CD14-positive monocyte (primary cell): ENCODE measurements around the gene LZIC. TPM values are rescaled to one million over a fixed set of nuclear protein-coding genes. Genes with fewer than 3 reads are reported as not detected.

Experiments
- DNase-seq, 3 donors: peaks; one replicate each; pipeline ENCODE4 v3.0.0-alpha.2; 2011 to 2022
- H2AFZ ChIP-seq: 2 replicates; pipeline ENCODE4 v1.6.0; 2012; ENCODE audit warnings: mild to moderate bottlenecking, low read depth, low read length, inconsistent platforms; ENCODE audit not compliant: insufficient read depth, poor library complexity, severe bottlenecking
- H3K27ac ChIP-seq, 2 donors: 1 replicate in 1 of 2; 2 replicates in 1 of 2; pipeline ENCODE4 v1.5.1; 2012 to 2013; ENCODE audit warnings: low read length in 2 of 2, control low read depth in 1 of 2, inconsistent platforms in 1 of 2, low read depth in 1 of 2, mild to moderate bottlenecking in 1 of 2
- H3K27me3 ChIP-seq, 2 donors: one replicate each; pipeline versions ENCODE4 v1.6.0 to v1.6.1; 2011 to 2013; ENCODE audit warnings: low read length in 2 of 2; ENCODE audit not compliant: control insufficient read depth in 2 of 2, insufficient read depth in 2 of 2
- H3K36me3 ChIP-seq, 2 donors: replicated peaks in 1 of 2; 1 replicate in 1 of 2; 2 replicates in 1 of 2; pipeline versions ENCODE4 v1.5.1 to v1.6.1; 2012 to 2013; ENCODE audit warnings: low read length in 2 of 2, control low read depth in 1 of 2, inconsistent platforms in 1 of 2, mild to moderate bottlenecking in 1 of 2; ENCODE audit not compliant: insufficient read depth in 2 of 2, control insufficient read depth in 1 of 2
- H3K4me1 ChIP-seq, 2 donors: 1 replicate in 1 of 2; 2 replicates in 1 of 2; pipeline versions ENCODE4 v1.5.1 to v1.6.1; 2012 to 2013; ENCODE audit warnings: low read length in 2 of 2, control low read depth in 1 of 2, inconsistent platforms in 1 of 2, mild to moderate bottlenecking in 1 of 2, moderate library complexity in 1 of 2; ENCODE audit not compliant: insufficient read depth in 2 of 2, control insufficient read depth in 1 of 2
- H3K4me2 ChIP-seq: replicated peaks from 2 replicates; pipeline ENCODE3; 2012; ENCODE audit warnings: low read length, moderate library complexity, mild to moderate bottlenecking; ENCODE audit not compliant: poor library complexity, severe bottlenecking; ENCODE audit errors: extremely low read depth
- H3K4me3 ChIP-seq, 3 experiments: fragments of 200-600 bp in 1 of 3; sonication (generic) in 1 of 3; replicated peaks in 1 of 3; 1 replicate in 2 of 3; 2 replicates in 1 of 3; pipeline ENCODE4 v1.5.1; 2011 to 2013; ENCODE audit warnings: low read length in 3 of 3, mild to moderate bottlenecking in 3 of 3, control low read depth in 2 of 3, low read depth in 2 of 3, inconsistent platforms in 1 of 3, moderate library complexity in 1 of 3
- H3K79me2 ChIP-seq: 2 replicates; pipeline ENCODE4 v1.6.0; 2012; ENCODE audit warnings: mild to moderate bottlenecking, control low read depth, inconsistent platforms, low read length, moderate library complexity; ENCODE audit not compliant: insufficient read depth
- H3K9ac ChIP-seq: 2 replicates; pipeline ENCODE4 v1.6.0; 2017; ENCODE audit warnings: low read length, mild to moderate bottlenecking; ENCODE audit not compliant: insufficient read depth, poor library complexity, severe bottlenecking
- H3K9me3 ChIP-seq, 2 donors: replicated peaks in 1 of 2; 1 replicate in 1 of 2; 2 replicates in 1 of 2; pipeline versions ENCODE4 v1.5.1 to v1.6.1; 2012 to 2013; ENCODE audit warnings: low read length in 2 of 2, control low read depth in 1 of 2; ENCODE audit not compliant: control insufficient read depth in 1 of 2, insufficient read depth in 1 of 2
- H4K20me1 ChIP-seq: 2 replicates; pipeline ENCODE4 v1.6.0; 2012; ENCODE audit warnings: mild to moderate bottlenecking, low read length, control low read depth, moderate library complexity; ENCODE audit not compliant: insufficient read depth
- H3K27ac Mint-ChIP-seq, 7 donors: one replicate each; pipeline ENCODE4 v1.8.0; 2020; ENCODE audit warnings: mild to moderate bottlenecking in 7 of 7, mixed read lengths in 7 of 7, moderate library complexity in 6 of 7, inconsistent platforms in 2 of 7
- H3K27me3 Mint-ChIP-seq, 3 donors: one replicate each; pipeline ENCODE4 v1.8.0; 2021 to 2022; ENCODE audit warnings: low read depth in 3 of 3, mild to moderate bottlenecking in 3 of 3, mixed read lengths in 3 of 3, moderate library complexity in 3 of 3, inconsistent platforms in 1 of 3
- H3K36me3 Mint-ChIP-seq, 2 donors: one replicate each; pipeline ENCODE4 v1.8.0; 2020; ENCODE audit warnings: mixed read lengths in 2 of 2, inconsistent platforms in 1 of 2, mild to moderate bottlenecking in 1 of 2
- H3K4me1 Mint-ChIP-seq: one replicate; pipeline ENCODE4 v1.8.0; 2020; ENCODE audit warnings: mild to moderate bottlenecking, mixed read lengths
- H3K4me3 Mint-ChIP-seq, 2 donors: one replicate each; pipeline ENCODE4 v1.8.0; 2020; ENCODE audit warnings: mild to moderate bottlenecking in 2 of 2, mixed read lengths in 2 of 2, moderate library complexity in 1 of 2
- H3K9me3 Mint-ChIP-seq, 7 donors: one replicate each; pipeline ENCODE4 v1.8.0; 2020 to 2022; ENCODE audit warnings: mixed read lengths in 7 of 7, mild to moderate bottlenecking in 6 of 7, moderate library complexity in 6 of 7, inconsistent platforms in 2 of 7
- CTCF ChIP-seq: fragments of 200-600 bp; IDR thresholded peaks from one replicate; pipeline ENCODE4 v1.8.0; 2022; ENCODE audit warnings: antibody characterized with exemption, mild to moderate bottlenecking
- WGBS: methylation state at CpG from one replicate; pipeline ENCODE4 v1.1.5; 2013; ENCODE audit warnings: missing lambda C conversion rate; ENCODE audit not compliant: insufficient coverage; 5-methylcytosine and 5-hydroxymethylcytosine counted together
- intact Hi-C, 2 donors: fragments of 100-400 bp; cut with micrococcal nuclease; formaldehyde crosslinking; loops; one replicate each; pipeline versions ENCODE4 v1.15.0 to v1.15.1; 2023
- polyA plus RNA-seq, 3 donors: library from polyadenylated mRNA; depleted of rRNA in 1 of 3; unstranded in 2 of 3; stranded (reverse) in 1 of 3; fragments of 300-500 nt in 2 of 3; fragments of >200 nt in 1 of 3; fragmentation: Illumina TruSeq in 2 of 3; gene quantifications; 1 replicate in 2 of 3; 2 replicates in 1 of 3; pipeline ENCODE4 v1.2.3, GENCODE V29; 2012 to 2021

Gene LZIC
- polyA plus RNA-seq, 3 donors, result 11.1 to 32.9 (median 28.2) TPM

GRCh38 chr1:9985001-9985400, 41.8 kb upstream of the LZIC start:
- DNase-seq, result no peak
- Mint-ChIP-seq H3K4me3 (no peak overlapping the region), H3K36me3 (peaks cover 37 to 71% of the 10 kb centered on the region in 2 donors), H3K27ac (no peak overlapping the region), H3K27me3 (peaks cover 0 to 2% (median 0%) of the 10 kb centered on the region in 3 donors), H3K9me3 (no peaks in the 10 kb centered on the region), H3K4me1 (peaks cover 14% of the 10 kb centered on the region)
- Histone ChIP-seq H4K20me1 (no peaks in the 10 kb centered on the region), H3K36me3 (peaks cover 20 to 59% of the 10 kb centered on the region in 2 donors), H3K27ac (no peak overlapping the region), H2AFZ (no peak overlapping the region), H3K4me2 (no peak overlapping the region), H3K9me3 (no peaks in the 10 kb centered on the region), H3K4me3 (no peak overlapping the region), H3K4me1 (peaks cover 12 to 15% of the 10 kb centered on the region in 2 donors), H3K79me2 (no peaks in the 10 kb centered on the region), H3K27me3 (no peaks in the 10 kb centered on the region), H3K9ac (no peak overlapping the region)
- 100% methylated on average over 3 of the region's 6 CpGs for WGBS
- no peak for TF ChIP-seq CTCF
- intact Hi-C loops, result no loop called here

- H3K27me3 Mint-ChIP-seq, result peaks cover 0 to 2% (median 0%) of the 10 kb centered on the region in 3 donors
- Histone ChIP-seq H3K79me2 (no peaks in the 10 kb centered on the region), H3K27ac (no peak overlapping the region), H4K20me1 (no peaks in the 10 kb centered on the region), H3K4me1 (peaks cover 5 to 7% of the 10 kb centered on the region in 2 donors), H3K27me3 (no peaks in the 10 kb centered on the region), H3K4me2 (no peak overlapping the region), H3K9ac (no peak overlapping the region), H3K4me3 (no peak overlapping the region), H2AFZ (no peak overlapping the region), H3K9me3 (no peaks in the 10 kb centered on the region), H3K36me3 (peaks cover 20 to 64% of the 10 kb centered on the region in 2 donors)
- peaks cover 6% of the 10 kb centered on the region for H3K4me1 Mint-ChIP-seq
- no peak for DNase-seq
- no peaks in the 10 kb centered on the region for H3K9me3 Mint-ChIP-seq
- intact Hi-C loops, result no loop called here
- H3K27ac Mint-ChIP-seq, result no peak overlapping the region
- TF ChIP-seq CTCF, result no peak
- no peak overlapping the region for H3K4me3 Mint-ChIP-seq
- WGBS, result 97% methylated on average over 4 of the region's 5 CpGs
- peaks cover 37 to 78% of the 10 kb centered on the region in 2 donors for H3K36me3 Mint-ChIP-seq
These were observed 41.1 kb upstream of the LZIC start for GRCh38 chr1:9984253-9984652.
